HG03520 (cell line): ENCODE results near the gene DPP4.
"Not testable (repeated sequence)": the region's sequence is repeated elsewhere in the genome, so short reads cannot be mapped to it uniquely, and the experiment has no call there.

Experiments
- ATAC-seq: cut with Tn5 transposase; IDR thresholded peaks from one replicate; pipeline ENCODE4 v1.9.1; 2021; ENCODE audit warnings: mild to moderate bottlenecking, moderate library complexity; ENCODE audit not compliant: unreplicated experiment

The DPP4 gene

DNA sequence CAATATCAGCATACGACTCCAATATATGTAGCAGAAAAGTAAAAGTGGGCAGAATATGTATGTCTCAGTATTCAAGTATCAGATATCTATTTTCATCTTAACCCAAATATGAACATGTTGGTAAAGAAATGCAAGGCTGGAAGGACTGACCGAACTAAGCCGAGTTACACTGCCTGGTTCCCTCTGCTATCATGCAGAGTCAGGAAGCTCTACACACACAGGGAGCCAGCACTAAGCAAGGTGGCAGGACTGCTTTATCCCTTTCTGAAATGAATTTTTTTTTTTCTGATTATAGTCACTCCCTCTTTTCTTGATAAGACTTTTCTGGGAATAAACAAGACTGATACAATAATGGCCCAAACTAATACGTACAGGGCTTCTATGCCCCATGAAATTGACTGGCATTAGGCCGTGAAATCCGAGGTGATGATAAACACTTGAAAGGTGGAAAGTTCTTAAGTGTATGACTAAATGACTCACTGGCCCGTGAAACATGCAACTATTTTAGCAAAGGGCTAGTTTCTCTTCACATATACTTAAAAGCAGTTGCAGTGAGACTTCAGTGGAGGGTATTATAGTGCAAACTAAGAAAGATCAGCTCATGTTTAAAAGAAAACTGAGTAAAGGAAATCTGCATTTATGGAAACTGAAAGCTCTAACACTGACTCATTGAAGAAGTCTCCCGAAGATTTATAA lies 14.9 kb downstream of the DPP4 start:
- peak; percentile 90 for ATAC-seq

GRCh38 chr2:162057426-162057825 lies 16.6 kb downstream of the DPP4 start:
- no peak for ATAC-seq

DNA sequence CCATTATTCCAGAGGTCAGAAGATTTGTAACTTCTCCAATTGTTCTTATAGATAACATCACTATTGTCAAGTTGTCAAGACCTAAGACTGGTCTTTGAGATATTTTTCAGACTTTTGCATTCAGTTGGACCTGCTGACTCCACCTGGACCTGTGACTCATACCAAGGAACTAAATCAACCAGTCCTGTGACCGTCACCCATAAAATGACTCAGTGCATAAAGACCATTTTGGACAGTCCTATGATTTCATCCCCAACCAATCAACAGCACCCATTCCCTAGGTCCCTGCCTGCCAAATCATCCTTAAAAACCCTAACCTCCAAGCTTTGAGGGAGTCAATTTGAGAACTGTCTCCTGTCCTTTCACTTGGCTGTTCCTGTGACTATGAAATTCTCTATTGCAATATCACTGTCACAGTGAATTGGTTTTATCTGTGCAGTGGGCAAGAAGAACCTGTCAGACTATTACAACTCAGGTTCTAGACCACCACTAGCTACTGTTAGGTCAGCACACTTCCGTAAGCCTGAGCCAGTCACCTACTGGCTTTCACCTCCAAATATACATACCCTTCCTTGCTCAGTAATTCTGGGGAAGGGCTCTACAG lies 17.1 kb downstream of the DPP4 start:
- no peak for ATAC-seq

DNA sequence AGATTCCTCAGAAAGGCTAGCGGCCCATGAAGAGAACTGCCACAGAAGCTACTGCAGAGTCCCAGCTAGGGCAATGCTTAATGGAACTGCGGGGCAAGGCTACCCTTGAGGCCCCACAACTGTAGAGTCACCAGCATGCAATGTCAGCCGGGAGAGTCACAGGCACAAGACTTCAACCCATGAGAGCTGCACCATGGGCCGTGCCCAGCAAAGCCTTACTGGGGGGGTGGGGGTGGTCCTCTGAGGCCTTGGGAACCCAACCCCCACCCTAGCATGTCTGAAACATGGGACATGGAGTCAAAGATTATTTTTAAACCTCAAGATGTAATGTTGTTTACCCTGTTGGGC lies 20.2 kb downstream of the DPP4 start:
- no peak for ATAC-seq

DNA sequence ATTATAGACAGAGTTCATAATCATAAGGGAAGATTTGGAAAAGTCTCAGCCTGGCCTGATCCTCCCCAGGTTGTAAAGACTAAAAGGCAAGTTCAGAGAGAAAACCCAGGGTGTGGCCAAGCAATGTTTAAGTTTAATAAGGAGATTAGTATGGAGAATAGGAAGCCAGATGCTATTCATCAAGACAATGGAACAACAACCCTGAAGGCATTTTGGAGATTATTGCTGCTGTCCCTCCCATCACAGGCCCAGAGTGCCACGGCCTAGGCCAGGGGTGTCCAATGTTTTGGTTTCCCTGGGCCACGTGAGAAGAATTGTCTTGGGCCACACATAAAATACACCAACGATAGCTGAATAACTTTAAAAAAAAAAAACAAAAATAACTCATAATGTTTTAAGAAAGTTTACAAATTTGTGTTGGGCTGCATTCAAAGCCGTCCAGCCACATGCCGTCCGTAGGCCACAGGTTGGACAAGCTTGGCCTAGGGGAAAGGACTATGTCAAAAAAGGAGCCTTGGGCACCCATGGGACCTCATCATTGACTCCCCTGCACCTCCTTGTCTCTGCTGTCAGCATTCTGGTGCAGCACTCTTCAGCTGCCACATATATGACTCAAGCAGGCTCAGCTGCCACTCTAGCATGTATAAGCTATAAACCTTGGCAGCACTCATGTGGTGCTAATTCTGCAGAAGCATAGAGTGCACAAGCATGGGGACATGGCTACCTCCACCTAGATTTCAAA lies 20.8 kb downstream of the DPP4 start:
- no peak for ATAC-seq

DNA sequence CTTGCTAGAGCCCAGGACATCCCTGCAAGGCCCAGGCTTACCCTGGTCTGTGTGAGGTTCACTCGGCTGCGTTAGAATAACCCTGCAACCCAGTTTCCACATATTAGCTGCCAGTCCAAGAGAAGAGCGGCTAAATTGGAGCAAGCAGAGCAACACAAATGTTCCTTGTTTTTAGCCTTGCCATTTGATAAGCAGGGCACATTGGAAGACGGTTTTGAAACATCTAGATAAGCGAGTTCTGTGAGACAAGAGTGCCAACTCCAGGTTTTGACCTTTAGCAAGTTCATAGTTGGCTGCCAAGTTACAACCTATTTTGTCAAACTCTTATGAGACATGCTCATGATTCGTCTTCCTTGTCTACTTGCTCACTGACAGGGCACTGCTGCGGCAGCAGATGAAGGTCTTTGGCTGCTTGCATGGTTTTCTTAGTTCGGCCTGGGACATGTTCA lies 23.5 kb downstream of the DPP4 start:
- ATAC-seq, result no peak

GRCh38 chr2:162049089-162049488 lies 24.9 kb downstream of the DPP4 start:
- ATAC-seq, result not testable (repeated sequence)

GRCh38 chr2:162044586-162044985 lies 29.4 kb downstream of the DPP4 start:
- no peak for ATAC-seq

DNA sequence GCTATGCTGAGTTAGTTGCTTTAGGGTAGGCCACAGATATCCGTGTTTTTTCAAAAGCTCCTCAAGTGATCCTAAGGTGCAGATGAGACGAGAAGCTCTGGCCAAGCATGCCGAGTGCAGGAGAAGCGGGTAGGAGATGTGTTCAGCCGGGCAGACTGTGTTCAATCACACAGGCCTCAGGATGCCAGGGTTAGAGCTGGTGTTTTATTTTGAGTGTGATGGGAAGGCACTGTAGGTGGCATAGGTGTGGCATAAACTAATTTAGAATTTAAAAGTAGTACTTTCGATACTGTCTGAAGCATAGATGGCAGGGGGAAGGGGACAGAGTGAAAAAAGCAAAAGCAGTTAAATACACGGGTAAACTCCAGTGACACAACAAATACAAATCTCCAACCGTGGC lies 30.9 kb downstream of the DPP4 start:
- ATAC-seq, result no peak

DNA sequence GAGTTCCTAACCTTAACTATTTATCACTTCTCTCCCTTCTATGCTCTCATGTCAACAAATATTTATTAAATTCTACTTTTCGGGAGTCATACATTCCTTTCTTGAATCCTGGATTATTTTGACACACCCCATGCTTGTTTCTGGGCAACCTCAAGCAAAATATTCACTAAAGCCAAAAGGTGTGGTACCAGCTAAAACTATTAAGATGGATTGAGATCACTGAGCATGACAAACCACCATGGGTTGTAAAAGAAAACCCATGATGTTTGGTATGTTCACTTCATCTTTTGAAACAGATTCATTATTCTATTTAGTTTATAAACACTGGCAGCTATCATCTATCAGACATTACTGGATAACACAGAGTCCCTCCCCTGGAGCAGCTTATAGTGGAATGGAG lies 32.5 kb downstream of the DPP4 start:
- no peak for ATAC-seq

DNA sequence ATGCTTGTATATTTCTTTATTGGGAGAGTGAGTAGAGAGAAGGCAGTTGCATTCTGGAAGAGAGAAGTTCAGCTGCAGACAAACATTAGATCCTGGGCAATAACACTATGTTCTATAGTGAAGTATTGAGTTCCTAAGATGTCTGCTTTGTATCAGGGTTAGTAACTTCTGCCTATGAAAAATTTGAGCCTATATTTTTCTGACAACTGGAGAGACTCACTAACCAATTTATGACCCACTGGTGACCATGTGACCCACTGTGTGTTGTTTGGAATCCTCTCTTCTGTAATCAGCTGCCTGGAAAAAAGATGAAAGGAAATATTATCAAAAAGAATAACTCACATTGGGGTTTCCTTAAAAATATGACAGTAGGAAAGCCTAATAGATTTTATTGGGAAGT lies 35.3 kb downstream of the DPP4 start:
- no peak for ATAC-seq

- no peak for ATAC-seq
Measured at GRCh38 chr2:162037886-162038285, 36.1 kb downstream of the DPP4 start.

DNA sequence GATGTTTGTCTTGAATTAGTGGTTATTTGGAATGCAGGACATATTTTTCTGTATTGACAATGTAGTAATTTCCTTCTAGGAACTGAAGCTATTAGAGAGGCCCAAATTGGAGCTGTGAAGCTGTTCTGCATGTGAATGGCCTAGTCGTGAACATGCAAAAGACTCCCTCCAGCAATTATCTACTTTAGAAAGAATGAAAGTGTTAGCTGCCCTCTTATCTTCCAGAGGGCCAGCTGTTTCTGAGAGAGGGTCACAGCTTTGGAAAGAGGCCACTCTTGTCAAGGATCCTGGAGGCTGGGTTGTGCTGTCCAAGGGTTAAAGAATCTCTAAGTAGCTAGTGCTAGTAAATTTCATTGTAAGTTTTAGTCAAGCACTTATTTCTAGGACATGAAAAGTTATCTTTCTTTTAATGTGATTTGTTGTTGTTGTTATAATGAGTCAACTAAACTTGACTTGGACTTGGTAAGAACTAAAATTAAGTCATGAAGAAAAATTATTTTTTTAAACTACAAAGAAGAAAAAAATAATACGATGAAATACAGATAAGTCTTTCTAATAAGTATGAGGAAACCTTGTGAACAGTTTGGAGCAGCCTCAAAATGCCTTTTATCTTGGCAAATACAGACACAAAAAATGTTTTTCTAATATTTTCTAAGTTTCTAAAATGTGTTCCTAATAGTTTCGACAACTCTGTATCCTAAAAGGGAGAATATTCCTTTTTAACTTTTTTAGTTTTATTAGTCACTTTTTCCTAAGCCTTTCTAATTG lies 36.8 kb downstream of the DPP4 start:
- no peak for ATAC-seq

- ATAC-seq, result no peak
Measured at GRCh38 chr2:162035981-162036380, 38.0 kb downstream of the DPP4 start.

DNA sequence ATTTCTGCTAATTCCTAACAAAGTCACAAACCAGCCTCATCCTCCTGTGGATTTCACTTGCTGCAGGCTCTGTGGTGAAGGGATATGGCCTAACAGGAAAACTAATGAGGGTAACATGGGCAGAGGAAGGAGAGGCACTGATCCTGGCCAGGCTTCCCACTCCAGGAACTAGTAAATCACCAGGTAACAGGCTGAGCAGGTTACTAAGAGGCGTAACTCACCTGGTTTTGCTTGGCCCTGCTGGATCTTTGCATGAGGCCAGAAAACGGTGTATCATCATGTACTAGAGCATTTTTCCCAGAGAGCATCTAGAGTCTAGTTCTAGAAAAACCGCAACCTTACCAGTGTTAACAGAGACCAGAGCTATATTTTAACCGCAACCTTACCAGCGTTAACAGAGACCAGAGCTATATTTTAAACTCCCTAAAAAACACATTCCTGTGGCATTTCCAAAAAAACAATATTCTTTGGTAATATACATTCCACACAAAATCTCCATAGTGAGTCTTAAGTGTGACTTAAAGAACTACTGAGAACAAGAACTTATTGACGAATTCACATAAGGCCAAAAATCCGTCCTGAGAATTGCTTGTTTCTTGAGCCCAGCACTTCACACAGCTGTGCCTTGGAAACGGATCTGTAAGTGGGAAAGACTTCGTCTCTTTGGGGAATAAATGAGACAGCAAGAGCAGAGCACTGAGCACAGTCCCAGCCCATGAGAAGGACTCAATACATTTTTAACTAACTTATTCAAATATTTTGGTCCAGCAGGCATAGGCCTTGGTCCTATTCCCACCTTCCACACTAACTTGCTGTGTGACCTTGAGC lies 43.4 kb downstream of the DPP4 start:
- no peak for ATAC-seq

- ATAC-seq, result no peak
Measured at GRCh38 chr2:162029287-162029901, 44.6 kb downstream of the DPP4 start.

DNA sequence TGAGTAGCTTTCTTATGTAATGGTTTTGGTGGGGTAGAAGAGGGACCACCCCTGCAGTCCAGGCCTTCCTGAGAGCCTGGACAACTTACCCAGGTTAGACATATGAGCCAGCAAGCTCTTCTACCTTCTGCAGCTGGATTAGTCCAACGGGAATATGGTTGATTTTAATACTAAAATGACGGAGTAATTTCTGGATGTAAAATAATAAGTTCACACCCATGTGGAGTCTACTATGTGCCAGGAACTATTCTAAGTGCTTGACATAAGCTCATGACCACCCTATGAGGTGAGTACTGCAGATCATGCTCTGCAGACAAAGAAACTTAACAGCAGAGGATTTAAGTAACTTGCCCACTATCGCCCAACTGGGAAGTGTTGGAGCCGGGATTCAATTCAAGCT lies 45.5 kb downstream of the DPP4 start:
- ATAC-seq, result no peak

GRCh38 chr2:162025121-162025911 lies 48.7 kb downstream of the DPP4 start:
- no peak for ATAC-seq

DNA sequence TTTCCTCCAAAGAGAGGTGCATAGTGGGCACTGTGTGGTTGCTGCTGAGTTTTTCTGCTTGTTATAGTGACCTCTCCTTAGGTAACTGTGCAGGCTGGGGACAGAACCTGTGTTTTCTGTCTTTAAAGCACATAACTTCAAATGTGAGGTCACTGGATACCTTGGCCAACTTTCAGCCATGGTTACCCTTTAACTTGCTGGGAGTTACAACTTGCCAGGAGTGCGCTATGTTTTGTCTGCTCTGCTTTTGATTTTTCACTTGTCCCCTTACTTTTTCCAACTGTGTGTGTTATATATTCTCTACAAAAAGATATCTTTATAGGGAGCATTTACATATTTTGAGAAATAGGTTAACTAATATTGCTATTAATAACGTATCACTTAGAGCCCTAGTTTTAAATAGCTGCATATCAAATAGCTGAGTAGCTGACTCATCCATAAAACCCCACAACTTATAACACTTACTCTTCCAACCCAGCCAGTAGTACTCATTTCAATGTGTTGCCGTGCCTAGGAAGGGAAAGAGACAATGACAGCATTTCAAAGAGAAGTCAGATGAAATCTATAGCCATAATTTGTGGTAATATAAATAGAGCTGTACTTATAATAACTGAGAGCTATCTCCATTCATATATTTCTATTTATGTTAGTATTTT lies 51.6 kb downstream of the DPP4 start:
- no peak for ATAC-seq
